Measurements from ENCODE around the gene FARSB. TPM values are rescaled to one million over a fixed set of nuclear protein-coding genes. Genes with fewer than 3 reads are reported as not detected.
A peak's percentile ranks its signal among the peaks of the same experiment; 100 is the strongest.

The FARSB gene
- total RNA-seq, 1 donor from 2014 or later, result 25.0 TPM

GRCh38 chr2:222548992-222549391 is 106.9 kb downstream of the FARSB start:
- Histone ChIP-seq H3K27ac (peak overlapping the region; percentile 53), H3K4me2 (peak overlapping the region; percentile 75)

GRCh38 chr2:222547083-222547482 is 108.8 kb downstream of the FARSB start:
- peaks cover 33% of the 10 kb centered on the region for H3K4me1 Mint-ChIP-seq
- Histone ChIP-seq H4K20me1 (ENCODE audit: low read depth) (no peaks in the 10 kb centered on the region), H3K27ac (no peak overlapping the region), H3K4me2 (no peak overlapping the region), H3K4me3 (no peak overlapping the region), H2AFZ (replicated peaks) (no peak overlapping the region), H3K79me2 (ENCODE audit: low read depth) (no peaks in the 10 kb centered on the region), H3K36me3 (no peaks in the 10 kb centered on the region), H3K9ac (no peak overlapping the region), H3F3A (ENCODE audit: low read depth) (peaks cover 35% of the 10 kb centered on the region), H3K27me3 (no peaks in the 10 kb centered on the region), H3K9me3 (ENCODE audit: low read depth) (no peaks in the 10 kb centered on the region), H3K4me1 (peaks cover 29% of the 10 kb centered on the region)
- no peaks in the 10 kb centered on the region for H3K9me3 Mint-ChIP-seq
- DNase-seq (ENCODE audit: low spot score), result no peak
- no peaks in the 10 kb centered on the region for H3K36me3 Mint-ChIP-seq
- TF ChIP-seq CTCF (IDR thresholded peaks at IDR 0.05) (no peak), EZH2 (IDR thresholded peaks at IDR 0.05) (no peak), EZH2phosphoT487 (IDR thresholded peaks at IDR 0.05) (no peak)
- H3K4me3 Mint-ChIP-seq, result no peak overlapping the region
- no peaks in the 10 kb centered on the region for H3K27me3 Mint-ChIP-seq (ENCODE audit: insufficient read depth, low read depth)
- peak overlapping the region; percentile 26 for H3K27ac Mint-ChIP-seq

More at GRCh38 chr2:222548992-222549391, 106.9 kb downstream of the FARSB start:
- Histone ChIP-seq H2AFZ (replicated peaks) (no peak overlapping the region), H3F3A (ENCODE audit: low read depth) (peaks cover 35% of the 10 kb centered on the region), H4K20me1 (ENCODE audit: low read depth) (no peaks in the 10 kb centered on the region), H3K4me1 (peaks cover 37% of the 10 kb centered on the region), H3K36me3 (no peaks in the 10 kb centered on the region), H3K4me3 (peak overlapping the region; percentile 19), H3K9me3 (ENCODE audit: low read depth) (no peaks in the 10 kb centered on the region), H3K9ac (no peak overlapping the region), H3K79me2 (ENCODE audit: low read depth) (no peaks in the 10 kb centered on the region), H3K27me3 (no peaks in the 10 kb centered on the region)
- Mint-ChIP-seq H3K4me3 (peak overlapping the region; percentile 2), H3K27me3 (ENCODE audit: insufficient read depth, low read depth) (peaks cover 2% of the 10 kb centered on the region), H3K4me1 (peaks cover 48% of the 10 kb centered on the region), H3K9me3 (no peaks in the 10 kb centered on the region), H3K27ac (peak overlapping the region; percentile 38), H3K36me3 (no peaks in the 10 kb centered on the region)
- peak; percentile 83 for DNase-seq (ENCODE audit: low spot score)
- TF ChIP-seq CTCF (IDR thresholded peaks at IDR 0.05) (no peak), EZH2phosphoT487 (IDR thresholded peaks at IDR 0.05) (no peak), EZH2 (IDR thresholded peaks at IDR 0.05) (no peak)

- no peak overlapping the region for H3K4me3 ChIP-seq
- no peaks in the 10 kb centered on the region for H3K36me3 Mint-ChIP-seq
- H3K9me3 Mint-ChIP-seq, result peaks cover under 1% of the 10 kb centered on the region
Measured at GRCh38 chr2:222545823-222546795, 109.8 kb downstream of the FARSB start.

More at GRCh38 chr2:222545823-222546795, 109.8 kb downstream of the FARSB start:
- Histone ChIP-seq H3K27ac (no peak overlapping the region), H3F3A (ENCODE audit: low read depth) (peaks cover 34% of the 10 kb centered on the region), H3K4me2 (no peak overlapping the region), H3K36me3 (no peaks in the 10 kb centered on the region), H3K9ac (no peak overlapping the region), H3K79me2 (ENCODE audit: low read depth) (no peaks in the 10 kb centered on the region), H3K4me1 (peaks cover 29% of the 10 kb centered on the region), H2AFZ (replicated peaks) (no peak overlapping the region), H3K27me3 (no peaks in the 10 kb centered on the region), H3K9me3 (ENCODE audit: low read depth) (no peaks in the 10 kb centered on the region), H4K20me1 (ENCODE audit: low read depth) (no peaks in the 10 kb centered on the region)
- Mint-ChIP-seq H3K4me1 (peaks cover 33% of the 10 kb centered on the region), H3K27me3 (ENCODE audit: insufficient read depth, low read depth) (no peaks in the 10 kb centered on the region), H3K4me3 (no peak overlapping the region), H3K27ac (no peak overlapping the region)
- TF ChIP-seq EZH2 (IDR thresholded peaks at IDR 0.05) (no peak), EZH2phosphoT487 (IDR thresholded peaks at IDR 0.05) (no peak), CTCF (IDR thresholded peaks at IDR 0.05) (no peak)
- no peak for DNase-seq (ENCODE audit: low spot score)

All from neural progenitor cell (in vitro differentiated cells).